GM18519 (cell line): Measurements from ENCODE around the gene PARD6G.
A peak's percentile ranks its signal among the peaks of the same experiment; 100 is the strongest.

ENCODE experiments used
- ATAC-seq: cut with Tn5 transposase; IDR thresholded peaks from one replicate; pipeline ENCODE4 v1.9.1; 2021; ENCODE audit warnings: mild to moderate bottlenecking, moderate library complexity; ENCODE audit not compliant: unreplicated experiment, low FRiP score

PARD6G gene

GRCh38 chr18:80157708-80158343 lies 89.5 kb downstream of the PARD6G start:
- ATAC-seq = no peak

- ATAC-seq = no peak
Measured at GRCh38 chr18:80154293-80154692, 93.0 kb downstream of the PARD6G start.

- ATAC-seq = no peak
Measured at GRCh38 chr18:80149667-80150066, 97.6 kb downstream of the PARD6G start.

GRCh38 chr18:80148326-80149199 lies 98.8 kb downstream of the PARD6G start:
- no peak for ATAC-seq

- ATAC-seq = peak; percentile 82
Measured at GRCh38 chr18:80147418-80148325, 99.6 kb downstream of the PARD6G start.

- peak; percentile 21 for ATAC-seq
Measured at GRCh38 chr18:80147037-80147417, 100.3 kb downstream of the PARD6G start.

- ATAC-seq = no peak
Measured at GRCh38 chr18:80145196-80145804, 102.0 kb downstream of the PARD6G start.

GRCh38 chr18:80143881-80144280 lies 103.4 kb downstream of the PARD6G start:
- ATAC-seq = no peak

GRCh38 chr18:80140455-80140985 lies 106.8 kb downstream of the PARD6G start:
- no peak for ATAC-seq

GRCh38 chr18:80137976-80138375 lies 109.3 kb downstream of the PARD6G start:
- ATAC-seq = no peak

- no peak for ATAC-seq
Measured at GRCh38 chr18:80137137-80137536, 110.2 kb downstream of the PARD6G start.

GRCh38 chr18:80136679-80137078 lies 110.6 kb downstream of the PARD6G start:
- no peak for ATAC-seq

GRCh38 chr18:80135136-80135535 lies 112.2 kb downstream of the PARD6G start:
- ATAC-seq = no peak

GRCh38 chr18:80133124-80133523 lies 114.2 kb downstream of the PARD6G start:
- no peak for ATAC-seq

- no peak for ATAC-seq
Measured at GRCh38 chr18:80132180-80132812, 115.0 kb downstream of the PARD6G start.

- ATAC-seq = no peak
Measured at GRCh38 chr18:80130555-80130954, 116.8 kb downstream of the PARD6G start.

GRCh38 chr18:80129672-80130367 lies 117.5 kb downstream of the PARD6G start:
- no peak for ATAC-seq

- ATAC-seq = no peak
Measured at GRCh38 chr18:80127635-80128034, 119.7 kb downstream of the PARD6G start.

GRCh38 chr18:80126797-80127196 lies 120.5 kb downstream of the PARD6G start:
- ATAC-seq = no peak
